GM18507 (cell line): ENCODE data around the gene MCTP1.

ENCODE experiments used
- DNase-seq: peaks from one replicate; pipeline ENCODE4 v3.0.0; 2011; ENCODE audit warnings: low read depth; ENCODE audit not compliant: insufficient read length; ENCODE audit errors: extremely low spot score
- FAIRE-seq: peaks from 2 replicates; lab custom pipeline; 2011; peaks lifted over from hg19 to GRCh38; lab: Jason Lieb, UNC

The MCTP1 gene

DNA sequence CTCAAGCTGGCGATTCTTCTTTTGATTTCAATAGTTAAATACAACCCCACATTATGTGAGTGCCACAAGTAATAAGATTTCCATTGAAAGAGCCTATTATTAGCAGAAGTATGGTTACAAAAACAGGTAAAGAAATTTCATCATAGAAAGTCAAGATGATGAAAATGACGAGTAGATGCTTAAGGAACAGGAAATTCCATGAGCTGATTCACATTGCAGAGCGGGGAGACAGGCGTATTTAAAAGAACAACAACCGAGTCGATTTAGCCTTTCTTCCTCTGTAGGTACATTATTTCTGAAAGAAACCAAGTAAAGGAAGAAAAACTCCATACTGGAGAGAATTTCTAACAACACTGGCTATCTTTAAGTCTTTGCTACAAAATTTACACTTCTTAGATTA is 356.0 kb downstream of the MCTP1 start:
- no peak for DNase-seq
- FAIRE-seq = no peak

DNA sequence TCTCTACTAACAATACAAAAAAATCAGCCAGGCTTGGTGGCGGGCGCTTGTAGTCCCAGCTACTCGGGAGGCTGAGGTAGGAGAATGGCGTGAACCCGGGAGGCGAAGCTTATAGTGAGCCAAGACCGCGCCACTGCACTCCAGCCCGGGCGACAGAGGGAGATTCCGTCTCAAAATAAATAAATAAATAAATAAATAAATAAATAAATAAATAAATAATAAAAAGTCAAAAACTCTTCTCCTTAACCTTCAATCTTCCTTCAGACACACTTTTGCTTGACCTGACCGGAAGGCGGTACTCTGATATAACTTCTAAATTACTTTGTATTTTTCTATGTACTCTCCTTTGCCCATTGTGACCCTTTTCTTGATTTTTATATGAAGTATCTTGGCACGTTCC is 364.3 kb downstream of the MCTP1 start:
- DNase-seq = no peak
- no peak for FAIRE-seq

DNA sequence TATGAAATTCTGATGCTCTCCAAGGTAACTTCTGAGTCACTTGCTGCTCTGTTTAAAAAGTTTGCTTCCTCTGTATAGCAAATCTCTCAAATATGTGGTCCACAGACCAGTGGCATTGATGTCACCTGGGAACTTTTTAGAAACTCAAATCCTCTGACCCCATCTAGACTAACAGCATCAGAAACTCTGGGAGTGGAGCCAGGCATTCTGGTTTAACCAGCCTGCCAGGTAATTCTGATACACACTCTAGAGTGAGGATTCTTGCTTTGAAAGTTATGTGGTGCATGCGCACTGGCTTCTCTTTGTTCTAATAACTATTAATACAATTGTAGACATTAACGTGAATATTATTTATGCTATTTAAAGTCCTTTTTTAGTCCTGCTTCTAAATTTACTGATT is 368.3 kb downstream of the MCTP1 start:
- DNase-seq (no peak), FAIRE-seq (no peak)

DNA sequence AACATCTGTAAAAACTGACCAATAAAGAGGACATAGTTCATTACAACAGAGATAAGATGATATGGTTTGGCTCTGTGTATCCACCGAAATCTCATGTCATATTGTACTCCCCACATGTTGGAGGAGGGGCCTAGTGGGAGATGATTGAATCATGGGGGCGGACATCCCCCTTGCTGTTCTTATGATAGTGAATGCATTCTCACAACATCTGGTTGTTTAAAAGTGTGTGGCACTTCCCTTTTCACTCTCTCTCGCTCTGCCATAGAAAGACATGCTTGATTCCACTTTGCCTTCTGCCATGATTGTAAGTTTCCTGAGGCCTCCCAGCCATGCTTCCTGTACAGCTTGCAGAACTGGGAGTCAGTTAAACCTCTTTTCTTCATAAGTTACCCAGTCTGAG is 373.6 kb downstream of the MCTP1 start:
- FAIRE-seq (peak; percentile 26), DNase-seq (no peak)

DNA sequence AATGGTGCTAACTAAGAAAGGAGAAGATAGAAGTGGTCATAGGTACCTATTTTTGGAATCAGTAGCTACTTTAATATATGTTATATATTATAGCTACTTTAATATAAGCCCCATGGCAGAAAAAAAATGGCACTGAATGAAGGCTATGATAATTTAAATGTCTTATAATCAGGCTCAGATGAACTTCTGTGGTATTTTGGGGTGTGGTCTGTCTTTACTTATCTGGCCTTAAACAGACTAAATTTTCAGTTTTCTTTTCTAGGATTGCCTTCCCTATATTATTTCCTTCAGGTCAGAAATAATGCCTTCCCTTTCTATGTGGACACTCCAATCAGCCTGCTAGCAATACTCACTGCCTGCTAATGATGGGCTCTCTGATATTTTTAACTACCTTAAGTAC is 374.2 kb downstream of the MCTP1 start:
- no peak for FAIRE-seq

DNA sequence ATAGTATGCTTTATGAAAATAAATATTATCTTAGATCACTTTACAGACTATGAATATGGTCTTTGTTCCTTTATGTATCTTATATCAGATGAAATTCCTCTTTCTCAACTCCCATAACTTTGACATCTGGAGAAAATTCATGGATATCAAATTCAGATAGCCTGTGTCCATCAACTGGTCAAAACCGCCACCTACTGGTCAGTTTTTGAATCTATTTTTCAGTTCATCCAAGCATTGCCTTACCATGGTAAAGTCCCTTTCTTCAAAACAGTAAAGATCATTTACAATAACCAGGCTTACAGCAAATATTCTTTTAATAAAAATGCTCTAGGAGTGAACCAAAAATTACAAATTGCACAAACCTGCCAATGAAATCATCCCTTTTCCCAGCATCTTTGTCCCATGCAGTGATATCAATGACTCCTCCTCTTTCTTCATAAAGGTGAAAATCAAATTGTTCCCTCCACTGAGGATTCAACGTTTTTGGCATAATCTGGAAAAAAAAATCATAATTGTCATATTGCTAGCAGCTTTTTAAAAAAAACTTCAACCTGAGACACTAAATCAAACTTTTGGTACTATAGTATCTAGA is 375.9 kb downstream of the MCTP1 start:
- FAIRE-seq = peak; percentile 48
- DNase-seq = no peak

More for the DNA sequence above, 374.2 kb downstream of the MCTP1 start:
- no peak for DNase-seq

DNA sequence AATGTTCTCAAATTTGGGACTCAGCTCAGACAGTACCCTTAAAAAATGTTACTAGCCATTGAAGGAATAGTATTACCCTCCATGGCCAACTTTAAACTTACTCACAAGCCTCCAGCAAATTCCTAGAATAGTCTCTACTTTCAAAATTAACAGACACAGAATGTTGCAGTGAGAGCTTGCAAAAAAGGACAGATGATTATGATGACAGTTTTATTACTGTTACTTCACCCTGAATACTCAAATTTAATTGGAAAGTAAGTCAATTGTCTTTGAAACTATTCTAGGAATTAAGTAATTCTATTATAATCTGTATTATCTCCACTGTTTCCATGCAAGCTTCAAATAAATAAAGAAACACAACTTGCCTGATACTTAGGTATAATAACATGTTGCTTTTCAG is 378.1 kb downstream of the MCTP1 start:
- DNase-seq (no peak), FAIRE-seq (no peak)

DNA sequence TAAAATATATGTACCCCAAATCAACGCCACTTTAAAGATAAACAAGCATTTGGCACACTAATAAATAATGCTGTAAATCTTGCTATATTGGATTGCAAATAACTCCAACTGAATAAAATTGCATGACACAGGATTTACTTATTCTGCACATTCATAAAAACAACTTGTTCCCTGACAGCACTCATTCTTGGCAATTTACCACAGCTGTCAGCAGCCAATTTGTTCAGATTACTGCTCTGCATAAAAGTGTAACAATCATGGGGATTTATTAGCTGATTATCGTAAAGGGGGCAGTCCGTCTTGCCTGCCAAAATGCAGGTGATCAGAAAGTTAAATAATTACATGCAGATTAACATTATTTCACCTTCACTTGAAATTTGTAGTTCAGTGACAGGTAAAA is 381.2 kb downstream of the MCTP1 start:
- peak; percentile 59 for FAIRE-seq
- DNase-seq = no peak

DNA sequence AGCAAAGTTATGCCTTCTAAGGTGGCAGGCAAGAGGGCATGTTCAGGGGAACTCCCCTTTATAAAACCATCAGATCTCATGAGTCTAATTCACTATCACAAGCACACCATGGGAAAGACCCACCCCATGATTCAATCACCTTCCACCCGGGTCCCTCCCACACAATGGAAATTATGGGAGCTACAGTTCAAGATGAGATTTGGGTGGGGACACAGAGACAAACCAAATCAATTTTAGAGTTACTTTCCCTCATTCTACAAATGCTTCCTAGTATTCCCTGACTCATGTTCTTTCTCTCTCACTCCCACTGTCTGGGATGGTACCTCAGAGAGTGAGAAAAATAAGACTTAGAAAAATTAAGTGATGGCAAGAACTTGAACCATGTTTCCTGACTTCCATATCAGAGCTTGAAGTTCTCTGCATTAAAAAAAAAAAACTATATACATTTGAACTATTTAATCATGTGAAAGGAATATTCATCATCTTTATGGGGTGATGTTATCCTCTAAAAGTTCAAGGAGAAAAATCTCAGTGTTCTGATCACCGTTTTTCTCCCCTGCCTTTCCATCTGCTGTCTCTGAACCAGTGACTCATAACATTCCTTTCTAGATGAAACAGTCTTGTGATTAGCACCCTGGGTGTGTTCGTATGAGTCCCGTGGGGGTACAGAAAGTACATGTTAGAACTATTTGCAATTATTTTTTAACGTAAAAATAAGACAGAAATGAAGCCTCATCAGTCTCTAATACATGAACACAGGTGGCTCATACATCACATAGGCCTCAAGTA is 383.5 kb downstream of the MCTP1 start:
- DNase-seq = no peak
- peak; percentile 72 for FAIRE-seq

DNA sequence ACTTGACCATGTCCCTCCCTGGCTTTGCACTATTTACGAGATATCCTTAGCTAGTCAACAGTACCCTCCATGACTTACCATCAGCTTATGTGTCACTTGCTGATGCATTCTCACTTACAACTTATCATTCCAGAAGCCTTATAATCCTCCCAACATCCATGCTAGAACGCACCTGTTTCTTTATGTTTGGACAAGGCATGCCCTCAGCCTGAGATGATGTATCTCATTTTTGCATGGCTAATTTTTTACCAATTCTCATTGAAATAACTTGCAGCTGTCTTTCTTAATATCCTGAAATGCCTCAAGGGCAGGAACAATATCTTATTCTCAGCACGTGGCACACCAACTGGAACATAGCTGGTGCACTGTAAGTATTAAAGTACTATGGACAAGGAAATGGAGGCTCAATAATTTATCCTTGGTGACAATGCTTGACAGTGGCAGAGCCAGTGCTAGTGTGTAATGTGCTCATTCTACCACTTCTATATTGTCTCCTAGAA is 384.8 kb downstream of the MCTP1 start:
- DNase-seq (no peak), FAIRE-seq (no peak)

DNA sequence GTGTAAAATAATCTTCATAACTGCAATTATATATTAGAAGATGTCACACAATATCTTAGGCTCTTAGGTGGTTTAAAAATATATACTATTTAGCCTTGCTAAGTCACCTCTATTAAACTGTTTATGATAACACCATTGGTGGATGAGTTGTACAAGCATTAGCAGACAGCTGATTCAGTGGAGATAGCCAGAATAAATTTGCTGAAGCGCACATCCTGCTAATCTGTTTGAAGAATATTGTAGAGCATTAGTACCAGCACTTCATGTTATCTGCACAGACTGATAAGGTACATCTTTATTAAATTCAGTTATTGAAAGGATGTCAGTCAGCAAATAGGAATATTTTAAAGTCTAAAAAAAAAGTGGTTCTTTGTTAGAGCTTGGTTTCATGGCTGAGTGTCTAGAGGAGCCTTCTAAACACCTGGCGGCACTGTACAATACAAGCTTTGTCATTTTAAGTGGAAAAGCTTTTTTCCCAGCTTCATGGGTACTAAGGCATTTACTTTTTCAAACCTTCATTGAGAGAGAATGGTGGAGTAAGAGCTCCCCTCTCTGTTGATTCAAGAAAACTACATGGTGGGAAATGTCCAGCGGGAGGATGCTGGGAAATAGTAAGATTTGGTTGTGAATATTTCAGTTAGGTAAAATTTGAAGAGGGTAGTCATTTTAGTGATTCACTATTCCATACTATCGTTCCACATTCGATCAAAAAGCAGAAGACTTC is 391.3 kb downstream of the MCTP1 start:
- no peak for DNase-seq
- FAIRE-seq = peak; percentile 5

DNA sequence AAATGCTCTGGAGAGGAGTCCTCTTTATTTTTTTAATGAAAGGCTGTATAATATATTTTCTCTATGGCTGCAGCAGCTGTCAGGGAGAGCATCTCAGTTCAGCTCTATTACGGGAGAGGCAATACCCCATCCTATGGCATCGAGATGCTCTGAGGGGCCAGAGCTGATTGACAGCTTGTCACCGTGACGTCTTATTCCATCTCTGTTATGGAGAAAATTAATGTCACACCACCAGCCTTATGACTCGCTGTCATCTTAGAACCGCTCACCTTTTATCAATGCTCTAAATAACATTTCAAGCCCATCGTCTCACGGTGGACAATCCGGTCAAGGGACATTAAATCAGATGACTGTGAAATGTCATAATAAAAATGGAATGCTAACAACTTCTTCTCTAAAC is 392.9 kb downstream of the MCTP1 start:
- FAIRE-seq (no peak), DNase-seq (no peak)

DNA sequence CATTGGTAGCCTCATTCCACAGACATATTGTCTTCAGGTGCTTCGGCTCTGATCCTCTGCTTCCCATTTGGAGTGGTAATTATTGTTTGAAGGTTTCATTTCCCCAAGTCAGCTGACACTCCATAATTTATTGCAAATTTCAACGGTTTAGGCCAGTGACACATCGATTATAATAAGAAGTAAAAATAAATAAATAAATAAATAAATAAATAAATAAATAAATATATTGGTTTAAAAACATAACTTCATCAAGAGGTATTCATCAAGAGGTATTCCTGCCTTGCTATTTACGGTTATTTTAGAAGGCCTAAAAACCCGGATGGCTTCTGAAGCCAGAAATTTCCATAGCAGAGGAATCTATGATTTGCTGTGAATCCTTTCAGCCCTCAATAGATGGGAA is 393.3 kb downstream of the MCTP1 start:
- no peak for FAIRE-seq
- DNase-seq = no peak

DNA sequence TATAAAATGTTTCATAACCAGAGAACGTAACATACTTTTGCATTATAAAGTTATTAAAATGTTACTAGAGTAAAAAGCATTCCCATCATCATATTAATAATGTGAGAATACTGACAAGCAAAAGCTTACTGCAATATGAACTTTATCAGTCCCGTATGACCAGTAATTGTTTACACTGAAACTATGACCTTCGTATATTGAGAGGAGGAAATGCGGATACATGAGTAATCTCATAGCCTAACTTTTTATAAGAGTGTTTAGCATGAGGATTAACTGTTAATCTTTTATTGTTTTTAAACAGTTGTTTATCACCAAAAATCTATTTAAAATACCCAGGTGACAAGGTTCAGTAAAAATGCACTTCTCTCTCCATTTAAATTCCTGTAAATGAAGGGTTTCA is 394.0 kb downstream of the MCTP1 start:
- FAIRE-seq (no peak), DNase-seq (no peak)

DNA sequence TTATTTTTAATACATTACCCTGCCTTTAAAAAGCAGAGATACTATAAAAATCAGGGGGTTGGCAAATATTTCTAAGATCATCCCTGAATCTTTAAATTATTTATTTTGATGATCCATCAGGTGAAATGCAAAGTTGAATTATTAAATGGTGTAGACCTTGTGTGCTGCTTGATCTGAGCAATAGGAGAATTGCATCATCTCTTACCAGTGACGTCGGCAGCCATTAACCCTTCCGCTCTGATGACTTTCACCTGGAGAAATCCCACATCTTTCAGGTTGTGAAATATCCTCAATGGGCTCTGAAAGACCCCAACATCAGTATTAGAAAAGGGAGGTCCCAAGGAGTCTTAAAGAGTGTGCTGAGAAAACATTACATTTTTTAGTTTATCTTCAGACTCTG is 396.2 kb downstream of the MCTP1 start:
- FAIRE-seq (no peak), DNase-seq (no peak)

DNA sequence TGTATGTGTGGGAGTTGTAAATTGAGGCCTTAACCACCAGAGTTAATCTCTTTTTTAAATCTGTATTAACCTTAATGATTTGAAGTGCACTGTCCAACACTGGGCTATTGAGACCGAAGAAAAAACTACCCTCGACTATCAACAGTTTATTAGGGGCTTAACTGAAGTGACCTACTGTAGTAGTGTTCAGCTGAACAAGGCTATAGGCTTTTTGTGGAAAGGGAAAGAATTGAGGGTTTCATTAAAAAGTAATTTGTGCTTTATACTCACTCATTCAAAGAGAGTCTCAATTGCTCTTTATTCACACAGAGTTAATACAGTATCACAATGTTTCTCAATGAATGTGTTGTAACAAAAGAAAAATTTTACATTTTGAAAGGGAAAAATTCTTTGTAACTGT is 399.0 kb downstream of the MCTP1 start:
- DNase-seq (no peak), FAIRE-seq (no peak)

DNA sequence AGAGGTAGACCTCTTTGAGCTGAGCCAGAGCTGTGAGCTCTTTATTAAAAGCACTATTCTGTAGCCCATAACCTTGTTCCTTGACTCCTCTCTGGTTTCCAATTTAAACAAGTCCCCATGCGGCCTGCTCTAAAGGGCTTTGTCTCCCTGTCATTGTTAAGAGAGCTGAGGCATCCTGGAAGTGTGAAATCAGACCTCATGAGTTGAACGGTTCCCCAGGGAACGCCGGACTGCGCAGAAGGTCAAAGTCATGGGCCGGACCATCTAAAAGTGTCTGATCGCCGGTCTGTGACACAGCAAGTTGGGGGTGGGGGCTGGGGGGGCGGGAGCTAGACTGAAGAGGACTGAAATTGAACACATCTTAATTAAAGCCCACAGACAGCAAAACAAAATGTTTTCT is 400.6 kb downstream of the MCTP1 start:
- DNase-seq = no peak

DNA sequence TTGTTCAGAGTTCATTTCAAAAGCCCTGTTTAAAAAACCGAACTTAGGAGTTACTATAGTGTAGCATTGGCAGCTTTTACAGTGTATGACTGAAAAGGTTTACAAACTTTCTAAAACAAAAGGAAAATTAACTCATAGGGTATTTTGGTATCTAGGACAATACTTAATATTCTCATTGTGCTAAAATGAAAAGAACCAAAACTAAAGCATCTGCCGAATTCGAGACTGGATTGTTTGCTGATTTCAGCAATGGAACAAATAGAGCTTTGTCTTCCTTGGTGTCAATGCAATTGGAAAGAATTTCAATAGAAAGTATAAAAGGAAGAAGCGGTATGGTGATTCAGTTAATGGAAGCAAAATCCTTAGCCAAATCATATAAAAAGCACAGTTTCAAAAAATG is 412.4 kb downstream of the MCTP1 start:
- no peak for DNase-seq
- FAIRE-seq = no peak

More for the DNA sequence above, 400.6 kb downstream of the MCTP1 start:
- FAIRE-seq = no peak

DNA sequence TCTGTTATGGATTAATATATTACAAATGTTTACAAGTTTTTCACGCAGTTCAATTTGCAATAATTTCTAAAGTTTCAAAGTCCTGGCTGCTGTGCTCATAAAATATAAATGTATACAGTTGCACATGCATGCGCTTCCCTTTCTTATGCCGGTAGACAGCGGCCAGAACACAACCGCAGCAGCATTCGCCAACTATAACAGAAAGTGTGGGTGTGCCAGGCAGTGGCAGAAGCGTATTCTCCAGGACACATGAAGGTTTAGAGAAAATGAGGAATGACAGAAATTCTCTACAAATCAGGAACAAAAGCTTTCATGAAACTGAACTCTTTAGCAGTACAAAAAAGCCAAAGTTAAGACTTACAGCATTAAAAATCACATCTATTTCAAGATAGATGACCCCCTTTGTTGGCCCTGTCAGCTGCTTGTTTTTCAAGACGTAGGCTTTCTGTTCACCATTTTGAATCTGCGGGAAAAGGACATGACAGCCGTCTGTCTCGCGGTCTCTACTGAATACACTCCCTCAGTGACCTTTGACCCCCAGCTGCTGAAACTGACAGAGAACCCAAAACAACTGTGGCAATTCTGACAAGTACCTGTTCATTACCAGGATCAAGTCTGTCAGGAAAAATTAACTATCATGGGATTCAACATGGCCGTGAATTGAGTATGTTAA is 414.2 kb downstream of the MCTP1 start:
- FAIRE-seq = no peak
- no peak for DNase-seq

DNA sequence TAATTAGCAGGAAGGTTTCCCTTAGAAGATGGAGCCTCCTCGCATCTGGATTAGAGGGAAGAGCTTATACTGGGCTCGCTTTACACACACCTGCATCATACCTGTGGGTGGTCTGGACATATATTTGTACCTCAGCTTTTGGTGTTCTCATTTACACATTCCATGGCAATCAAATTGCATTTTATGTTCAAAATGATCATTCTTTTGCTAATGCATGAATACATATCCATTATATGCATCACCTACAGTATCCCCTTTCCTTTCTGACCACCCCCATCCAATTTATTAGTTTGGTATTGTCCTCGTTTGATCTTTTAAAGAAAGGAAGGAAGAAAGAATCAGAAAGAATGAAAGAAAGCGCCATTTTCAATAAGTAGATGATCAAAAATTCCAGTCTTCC is 415.0 kb downstream of the MCTP1 start:
- no peak for DNase-seq
- no peak for FAIRE-seq
